GM19238 (cell line): ENCODE measurements around the gene KIAA0586.
"Not testable (repeated sequence)": the region's sequence is repeated elsewhere in the genome, so short reads cannot be mapped to it uniquely, and the experiment has no call there.

Source experiments
- DNase-seq: peaks from one replicate; pipeline ENCODE4 v3.0.0; 2011; ENCODE audit warnings: low spot score; ENCODE audit not compliant: insufficient read length

The KIAA0586 gene

GRCh38 chr14:58463147-58463546 is 35.6 kb downstream of the KIAA0586 start:
- DNase-seq: no peak

GRCh38 chr14:58464652-58465051 is 37.1 kb downstream of the KIAA0586 start:
- no peak for DNase-seq

GRCh38 chr14:58465421-58465820 is 37.9 kb downstream of the KIAA0586 start:
- DNase-seq: no peak

GRCh38 chr14:58466459-58466858 is 38.9 kb downstream of the KIAA0586 start:
- no peak for DNase-seq

- DNase-seq: no peak
Measured at GRCh38 chr14:58467575-58467974, 40.1 kb downstream of the KIAA0586 start.

GRCh38 chr14:58469309-58469708 is 41.8 kb downstream of the KIAA0586 start:
- no peak for DNase-seq

- DNase-seq: no peak
Measured at GRCh38 chr14:58476320-58476719, 48.8 kb downstream of the KIAA0586 start.

- DNase-seq: no peak
Measured at GRCh38 chr14:58477653-58478052, 50.1 kb downstream of the KIAA0586 start.

- DNase-seq: not testable (repeated sequence)
Measured at GRCh38 chr14:58478329-58478728, 50.8 kb downstream of the KIAA0586 start.

GRCh38 chr14:58479975-58480374 is 52.5 kb downstream of the KIAA0586 start:
- DNase-seq: no peak

- DNase-seq: no peak
Measured at GRCh38 chr14:58484176-58484575, 56.7 kb downstream of the KIAA0586 start.

GRCh38 chr14:58488550-58488949 is 61.0 kb downstream of the KIAA0586 start:
- DNase-seq: no peak

GRCh38 chr14:58491593-58491992 is 64.1 kb downstream of the KIAA0586 start:
- DNase-seq: no peak

- DNase-seq: no peak
Measured at GRCh38 chr14:58492044-58492443, 64.5 kb downstream of the KIAA0586 start.

GRCh38 chr14:58501214-58501816 is 73.8 kb downstream of the KIAA0586 start:
- DNase-seq: no peak

- DNase-seq: no peak
Measured at GRCh38 chr14:58513272-58513671, 85.8 kb downstream of the KIAA0586 start.

- no peak for DNase-seq
Measured at GRCh38 chr14:58517592-58517991, 90.1 kb downstream of the KIAA0586 start.

GRCh38 chr14:58525691-58526090 is 98.2 kb downstream of the KIAA0586 start:
- DNase-seq: not testable (repeated sequence)

- DNase-seq: no peak
Measured at GRCh38 chr14:58533446-58533845, 105.9 kb downstream of the KIAA0586 start.

- no peak for DNase-seq
Measured at GRCh38 chr14:58535044-58535443, 107.5 kb downstream of the KIAA0586 start.

- no peak for DNase-seq
Measured at GRCh38 chr14:58537004-58537403, 109.5 kb downstream of the KIAA0586 start.

- DNase-seq: no peak
Measured at GRCh38 chr14:58540749-58541632, 113.5 kb downstream of the KIAA0586 start.

GRCh38 chr14:58541633-58542022 is 114.1 kb downstream of the KIAA0586 start:
- no peak for DNase-seq
